GM18526 (cell line): ENCODE measurements around the gene SPAG6.
A peak's percentile ranks its signal among the peaks of the same experiment; 100 is the strongest.

Experiments used
- POLR2A ChIP-seq: IDR thresholded peaks from 3 replicates; pipeline ENCODE4 v1.6.1; 2011; ENCODE audit not compliant: insufficient read length; ENCODE audit errors: extremely low read depth

Gene SPAG6

DNA sequence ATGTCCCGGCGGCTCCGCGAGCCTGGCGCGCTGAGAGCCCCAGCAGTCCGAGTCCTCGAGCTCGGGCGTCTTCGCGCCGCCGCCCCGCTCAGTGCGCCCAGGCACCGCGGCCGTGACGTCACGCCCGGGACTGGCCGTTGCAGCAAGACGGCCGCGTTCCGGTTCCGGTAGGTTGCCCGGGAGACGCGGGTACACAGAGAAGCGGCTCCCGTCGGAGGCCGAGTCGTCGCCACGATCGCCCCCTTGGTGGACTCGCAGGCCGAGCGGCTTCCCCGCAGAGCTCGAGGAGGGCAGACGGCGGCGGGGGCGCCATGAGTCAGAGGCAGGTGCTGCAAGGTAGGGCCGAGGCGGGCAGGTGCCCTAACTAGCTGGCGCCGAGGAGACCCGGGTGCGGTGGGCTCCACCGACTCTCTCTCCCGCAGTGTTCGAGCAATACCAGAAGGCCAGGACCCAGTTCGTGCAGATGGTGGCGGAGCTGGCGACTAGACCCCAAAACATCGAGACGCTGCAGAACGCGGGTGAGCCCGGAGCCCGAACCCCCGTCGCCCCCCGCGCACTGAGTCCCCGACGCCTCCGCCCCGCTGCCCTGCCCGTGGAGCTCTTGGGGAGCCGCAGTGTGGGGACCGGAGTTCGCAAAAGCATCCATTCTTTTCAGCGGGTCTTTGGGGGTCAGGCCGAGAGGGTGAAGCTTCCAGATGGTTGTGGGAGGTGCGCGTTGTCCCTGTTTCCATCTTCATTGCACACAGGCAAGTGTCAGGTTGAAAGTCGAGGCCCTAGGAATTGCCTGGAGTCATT, at the start of gene SPAG6:
Gene SPAG6, plus strand, starts transcription at position 196 of the 795 bp plus-strand sequence. Its CDS starts 116 bp downstream, at position 312.
- TF ChIP-seq POLR2A, result no peak

DNA sequence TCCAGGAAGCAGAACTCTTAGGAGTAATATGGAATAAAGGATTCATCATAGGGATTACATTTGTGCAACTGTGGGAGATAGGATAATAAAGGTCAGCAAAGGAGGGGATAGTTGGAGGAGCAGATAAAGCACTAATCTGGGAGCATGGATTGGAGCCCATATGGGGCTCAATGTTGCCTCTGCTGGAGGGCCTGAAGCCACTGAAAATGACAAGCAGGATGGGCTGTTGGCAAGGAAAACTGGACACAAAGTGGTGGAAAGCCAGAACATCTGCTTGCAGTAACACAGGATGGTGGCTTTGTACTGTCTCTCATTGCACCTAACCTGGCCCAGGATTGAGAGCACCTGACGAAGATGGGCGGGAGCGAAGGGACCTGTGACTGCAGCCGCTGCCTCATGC, 44.1 kb upstream of the SPAG6 start:
- no peak for TF ChIP-seq POLR2A

DNA sequence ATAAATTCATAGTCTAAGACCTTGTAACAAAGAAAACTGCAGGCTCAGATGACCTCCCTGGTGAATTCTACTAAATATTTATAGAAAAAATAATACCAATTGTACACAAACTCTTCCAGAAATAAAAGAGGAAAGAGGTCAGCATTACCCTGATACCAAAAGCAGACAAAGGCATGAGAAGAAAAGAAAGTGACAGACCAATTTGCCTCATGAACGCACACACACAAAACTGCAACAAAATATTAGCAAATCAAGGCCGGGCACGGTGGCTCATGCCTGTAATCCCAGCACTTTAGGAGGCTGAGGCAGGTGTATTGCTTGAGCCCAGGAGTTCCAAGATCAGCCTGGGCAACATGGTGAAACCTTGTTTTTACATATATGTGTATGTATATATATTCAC, 41.8 kb upstream of the SPAG6 start:
- no peak for TF ChIP-seq POLR2A

DNA sequence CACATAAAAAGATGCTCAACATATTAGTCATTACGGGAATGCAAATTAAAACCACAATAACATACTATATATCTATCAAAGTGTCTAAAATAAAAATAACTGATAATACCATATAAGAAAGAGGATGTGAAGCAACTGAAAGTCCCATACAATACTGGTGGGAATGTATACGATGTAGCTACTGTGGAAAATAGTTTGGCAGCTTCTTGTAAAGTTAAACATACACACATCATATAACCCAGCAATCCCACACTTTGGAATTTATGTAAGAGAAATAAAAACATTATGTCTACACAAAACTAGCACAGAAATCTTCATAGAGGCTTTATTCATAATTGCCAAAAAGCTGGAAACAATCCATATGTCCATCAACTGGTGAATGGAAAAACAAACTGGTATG, 39.6 kb upstream of the SPAG6 start:
- no peak for TF ChIP-seq POLR2A

DNA sequence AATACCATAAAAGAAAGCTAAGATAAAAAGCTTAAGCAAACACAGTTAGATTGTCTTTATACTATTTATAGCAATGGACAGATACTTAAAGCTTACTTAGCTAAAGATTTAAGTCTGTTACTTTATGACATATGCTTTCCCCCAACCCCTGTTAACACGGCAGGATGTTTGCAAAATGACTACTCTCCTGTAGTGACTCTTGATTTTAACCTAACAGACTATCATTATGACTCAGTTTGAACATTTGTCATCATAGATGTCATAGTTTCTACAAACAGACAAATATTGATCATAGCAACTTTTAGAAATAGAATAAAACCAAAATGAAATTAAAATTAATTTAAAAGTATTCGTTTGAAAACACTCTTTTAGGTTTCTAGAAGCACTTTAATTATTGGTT, 36.9 kb upstream of the SPAG6 start:
- TF ChIP-seq POLR2A, result no peak

DNA sequence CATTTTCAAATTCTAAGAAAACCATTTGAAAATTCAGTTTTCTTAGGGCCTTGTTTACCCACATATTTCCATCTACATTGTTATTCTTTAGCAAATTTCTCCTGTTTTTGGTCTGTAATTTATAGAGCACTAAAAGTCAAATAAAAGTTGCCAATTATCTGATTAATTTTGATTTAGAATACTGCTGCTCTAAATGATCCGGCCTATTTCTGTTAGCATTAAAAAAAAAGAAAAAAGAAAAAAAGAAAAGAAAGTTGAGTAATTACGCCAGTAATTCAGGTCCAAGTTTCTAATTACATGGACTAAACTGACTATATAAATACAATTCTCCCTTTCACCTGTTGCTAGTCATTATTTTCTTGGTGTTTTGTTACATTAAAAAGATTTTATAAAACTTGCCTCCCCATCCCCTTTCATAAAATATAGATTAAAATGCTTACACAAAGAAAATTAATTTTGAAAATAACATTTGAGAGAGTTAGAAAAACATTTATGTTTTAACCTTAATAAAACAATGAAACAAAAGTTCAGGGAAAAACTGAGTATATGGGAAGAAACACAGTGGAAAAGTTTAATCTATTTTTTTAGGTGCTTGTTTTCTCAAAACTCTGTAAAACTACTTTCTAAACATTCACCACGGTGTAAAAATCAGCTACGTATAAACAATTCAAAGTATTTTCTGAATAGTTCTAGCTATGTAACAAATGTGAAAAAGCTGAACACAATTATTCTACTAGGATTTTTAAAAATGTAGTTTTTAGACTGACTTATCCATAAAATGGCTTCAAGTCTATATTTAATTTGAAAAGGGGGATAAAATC, 35.9 kb upstream of the SPAG6 start:
- TF ChIP-seq POLR2A, result no peak

DNA sequence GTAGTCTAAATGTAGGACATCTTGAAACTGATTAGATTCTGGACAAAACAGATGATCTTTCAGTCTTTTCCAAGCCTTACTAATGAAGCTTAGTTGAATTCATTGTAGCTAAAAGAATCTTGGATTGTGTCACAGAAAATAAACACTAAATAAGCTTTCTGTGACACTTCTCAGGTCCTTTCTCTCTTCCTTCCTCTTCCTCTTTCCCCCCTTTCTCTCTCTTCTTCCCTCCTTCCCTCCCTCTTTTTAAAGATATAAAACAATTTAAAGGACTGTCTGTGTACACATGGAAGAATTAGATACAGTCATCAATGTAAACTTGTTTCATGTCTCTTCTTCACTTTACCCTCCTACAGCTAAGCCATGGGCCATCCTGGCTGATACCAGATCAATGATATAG, 34.4 kb upstream of the SPAG6 start:
- TF ChIP-seq POLR2A, result no peak

DNA sequence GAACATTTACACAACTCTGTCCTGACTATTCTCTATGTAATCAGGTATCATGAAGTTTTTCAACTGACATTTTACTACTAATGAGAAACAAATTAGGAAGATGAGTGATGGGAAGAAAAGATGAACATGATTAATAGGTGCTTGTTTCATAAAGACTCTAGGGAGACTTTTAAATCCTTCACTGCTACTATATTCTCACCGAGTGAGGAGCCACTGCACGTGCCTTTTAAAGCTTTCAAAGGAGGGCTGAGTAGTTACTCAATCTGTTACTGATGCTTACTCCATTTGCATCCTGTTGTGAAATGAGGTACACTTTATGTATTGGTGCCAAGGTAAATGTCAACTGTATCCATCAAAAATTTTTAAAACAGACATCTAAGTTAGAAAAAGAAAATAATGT, 30.4 kb upstream of the SPAG6 start:
- no peak for TF ChIP-seq POLR2A

DNA sequence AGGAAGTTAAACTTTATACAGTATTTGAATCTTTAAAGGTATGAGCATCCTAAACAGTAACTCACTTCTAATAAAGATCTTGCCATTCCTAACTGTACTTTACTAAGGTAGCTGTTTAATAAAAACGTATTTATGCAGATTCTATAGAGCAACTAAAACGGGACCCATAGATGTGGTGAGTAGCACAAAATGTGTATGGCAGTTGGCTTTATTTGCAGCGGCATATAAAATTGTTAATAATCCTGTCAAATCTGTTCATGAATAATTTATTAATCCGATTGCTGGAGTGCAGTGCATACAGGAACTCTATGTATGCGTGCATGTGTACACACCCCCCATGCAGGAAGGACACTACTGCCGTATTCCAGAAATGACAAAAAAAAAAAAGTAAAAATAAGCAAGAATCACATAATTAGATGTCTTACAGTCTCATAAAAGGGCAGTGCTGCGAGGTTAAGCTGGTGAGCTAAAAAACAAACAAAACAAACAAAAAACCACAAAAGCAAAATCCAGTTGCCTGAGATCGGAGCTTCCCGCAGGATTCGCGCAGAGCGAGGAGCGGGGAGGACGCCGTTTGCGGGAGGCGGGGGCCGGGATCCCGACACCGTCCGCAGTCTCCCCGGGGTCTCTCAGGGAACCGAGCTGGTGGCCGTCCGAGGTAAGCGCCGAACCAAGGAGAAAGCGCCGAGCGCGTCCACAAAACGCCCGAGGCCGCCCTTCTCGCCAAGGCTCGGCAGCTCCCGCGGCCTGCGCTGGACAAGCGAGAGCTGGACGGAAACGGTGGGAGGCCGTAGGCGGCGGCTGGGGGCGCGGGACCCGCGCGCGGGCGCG, 29.6 kb upstream of the SPAG6 start:
- no peak for TF ChIP-seq POLR2A

DNA sequence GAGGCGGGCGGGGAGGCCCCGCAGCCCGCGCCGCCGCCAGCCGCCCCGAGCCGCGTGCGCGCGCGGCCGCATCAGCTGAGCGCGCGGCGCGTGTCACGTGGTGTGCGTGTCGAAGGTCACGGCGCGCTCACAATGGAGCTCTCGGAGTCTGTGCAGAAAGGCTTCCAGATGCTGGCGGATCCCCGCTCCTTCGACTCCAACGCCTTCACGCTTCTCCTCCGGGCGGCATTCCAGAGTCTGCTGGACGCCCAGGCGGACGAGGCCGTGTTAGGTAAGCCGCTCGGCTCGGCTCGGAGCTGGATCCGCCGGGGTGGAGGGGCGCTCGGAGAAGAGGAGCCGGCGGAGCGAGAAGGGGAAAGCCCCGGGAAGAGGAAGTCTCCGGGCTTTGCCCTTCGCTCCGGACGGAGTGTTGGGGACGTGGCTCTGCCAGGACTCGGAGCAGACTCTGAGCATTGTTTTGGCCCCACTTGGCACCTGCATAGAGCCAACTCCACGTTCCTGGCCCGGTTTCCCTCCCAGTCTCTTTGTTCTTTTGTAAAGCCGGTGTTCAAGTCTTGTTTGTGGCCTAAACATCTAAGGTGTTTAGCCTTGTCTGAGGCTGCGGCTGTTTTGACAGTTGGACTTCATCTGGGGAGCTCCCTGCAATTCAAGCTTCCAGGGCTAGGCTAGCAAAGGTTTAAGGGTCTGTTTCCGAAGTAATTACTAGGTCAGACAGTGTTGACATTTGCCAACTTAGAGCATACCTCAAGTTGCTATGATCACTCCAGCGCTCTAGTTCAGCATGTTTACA, 28.8 kb upstream of the SPAG6 start, which contains the start of gene COMMD3:
Gene COMMD3, plus strand, starts transcription at position 103 of the 790 bp plus-strand sequence. Its CDS starts 30 bp downstream, at position 133.
- TF ChIP-seq POLR2A, result peak; percentile 92

DNA sequence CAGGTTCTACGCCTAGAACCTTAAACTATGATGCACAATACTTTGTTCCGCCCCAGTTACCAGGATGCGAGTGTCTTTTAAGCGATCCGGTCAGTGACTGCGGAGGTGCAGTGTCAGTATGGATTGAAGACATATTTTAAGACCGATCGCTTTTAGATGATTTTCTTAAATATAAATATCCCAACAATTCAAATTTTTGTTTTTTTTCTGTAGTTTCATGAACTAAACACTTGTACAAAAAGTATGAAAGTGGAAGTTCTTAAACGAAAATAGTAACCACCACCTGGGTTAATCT, 28.3 kb upstream of the SPAG6 start:
- no peak for TF ChIP-seq POLR2A

DNA sequence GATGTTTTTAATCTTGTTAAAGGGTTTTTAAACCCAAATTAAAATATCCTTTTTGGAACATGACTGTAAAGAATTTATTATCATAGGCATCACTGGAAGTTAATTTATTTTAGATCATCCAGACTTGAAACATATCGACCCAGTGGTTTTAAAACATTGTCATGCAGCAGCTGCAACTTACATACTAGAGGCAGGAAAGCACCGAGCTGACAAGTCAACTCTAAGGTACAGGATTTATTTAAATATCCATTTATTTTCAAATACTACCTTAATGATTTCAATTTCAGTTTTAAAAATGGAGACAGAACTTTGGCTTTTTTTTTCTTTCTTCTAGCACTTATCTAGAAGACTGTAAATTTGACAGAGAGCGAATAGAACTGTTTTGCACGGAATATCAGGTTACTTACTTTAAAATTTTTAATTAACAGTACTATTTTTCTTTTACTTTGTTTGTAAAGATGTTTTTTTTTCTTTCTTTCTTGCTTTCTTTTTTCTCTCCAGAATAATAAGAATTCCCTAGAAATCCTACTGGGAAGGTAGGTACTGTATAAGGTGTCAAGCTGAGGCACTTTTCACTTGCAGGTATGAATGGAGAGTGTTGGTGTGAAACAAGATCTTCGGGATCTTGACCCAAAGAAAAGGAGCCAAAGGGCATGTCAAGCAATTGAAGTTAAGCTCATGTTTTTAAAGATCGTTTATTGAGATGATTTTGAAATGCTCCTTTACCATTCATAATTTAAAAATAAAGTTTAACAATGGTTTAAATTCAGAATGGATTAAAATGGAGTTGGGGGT, 27.3 kb upstream of the SPAG6 start:
- no peak for TF ChIP-seq POLR2A

DNA sequence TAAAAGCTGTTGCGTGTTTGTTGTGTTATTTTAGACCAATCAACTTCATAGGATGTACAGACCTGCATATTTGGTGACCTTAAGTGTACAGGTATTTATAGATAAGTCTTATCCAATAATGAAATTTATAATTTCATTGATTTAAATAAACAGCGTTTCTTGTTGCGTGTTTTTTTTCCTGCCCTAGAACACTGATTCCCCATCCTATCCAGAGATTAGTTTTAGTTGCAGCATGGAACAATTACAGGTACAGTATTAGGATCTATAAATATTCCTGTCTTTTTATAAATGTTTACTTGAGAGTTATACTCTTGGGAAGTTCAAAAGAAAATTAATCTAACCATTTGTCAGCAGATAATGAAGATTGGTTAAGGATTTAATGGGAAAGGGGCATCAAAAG, 26.5 kb upstream of the SPAG6 start:
- TF ChIP-seq POLR2A, result no peak

DNA sequence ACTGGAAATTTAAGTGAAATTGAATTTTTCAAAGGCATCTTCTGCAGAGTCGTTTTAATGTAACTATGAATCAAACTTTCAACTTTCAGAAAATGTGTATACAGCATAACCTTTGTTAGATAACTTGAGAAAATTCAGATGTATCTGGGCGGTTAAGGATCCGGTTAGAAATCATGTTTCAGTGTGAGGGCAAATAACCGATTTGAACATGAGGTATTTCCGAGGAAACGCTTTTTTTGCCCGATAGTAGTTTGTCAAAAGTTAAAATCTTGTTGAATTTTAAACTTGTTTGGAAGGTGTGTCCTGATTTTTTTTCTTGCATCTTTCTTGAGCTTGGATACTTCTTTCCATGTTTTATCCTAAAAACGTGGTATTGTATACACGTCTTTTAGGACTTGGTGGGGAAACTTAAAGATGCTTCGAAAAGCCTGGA, 25.7 kb upstream of the SPAG6 start:
- TF ChIP-seq POLR2A, result no peak
